GM18505 (cell line): ENCODE results near the gene MUCL1.

Experiments used
- ATAC-seq: cut with Tn5 transposase; IDR thresholded peaks from one replicate; pipeline ENCODE4 v1.9.1; 2021; ENCODE audit not compliant: unreplicated experiment
- POLR2A ChIP-seq: IDR thresholded peaks from 4 replicates; pipeline ENCODE4 v1.6.1; 2011; ENCODE audit warnings: borderline replicate concordance; ENCODE audit not compliant: insufficient read depth, insufficient read length; ENCODE audit errors: extremely low read depth

The MUCL1 gene, protein sequence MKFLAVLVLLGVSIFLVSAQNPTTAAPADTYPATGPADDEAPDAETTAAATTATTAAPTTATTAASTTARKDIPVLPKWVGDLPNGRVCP

DNA sequence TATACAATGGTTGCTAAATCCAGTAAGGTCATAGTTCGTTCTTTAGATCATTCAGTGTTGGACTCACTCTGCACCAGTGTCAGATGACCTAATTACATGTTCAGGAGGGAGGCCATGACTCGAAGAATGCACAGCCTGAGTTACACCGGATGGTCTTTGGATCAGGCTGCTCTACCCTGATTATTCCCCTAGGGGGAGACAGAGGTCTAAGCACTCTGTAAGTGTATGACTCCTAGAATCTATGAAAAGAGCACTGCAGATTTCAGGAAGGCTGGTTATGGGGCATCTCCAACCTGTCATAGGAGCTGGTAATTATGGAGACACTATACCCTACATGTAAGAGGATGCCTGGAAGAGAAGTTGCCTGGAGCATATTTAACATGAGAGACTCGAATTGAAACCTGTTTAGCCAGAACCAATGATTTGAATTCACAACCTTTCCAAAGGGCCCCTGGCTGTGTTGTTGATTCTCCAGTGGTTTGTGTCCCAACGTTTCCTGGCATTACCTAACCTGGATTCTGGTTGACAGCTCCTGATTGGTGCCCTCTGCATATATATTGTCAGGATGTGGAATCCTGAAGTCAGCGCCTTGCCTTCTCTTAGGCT lies at the start of gene MUCL1:
TSS of gene MUCL1 (plus strand) at position 584 of the 606 bp plus-strand sequence. CDS start 67 bp downstream, outside the sequence.
- no peak for TF ChIP-seq POLR2A
- peak; percentile 90 for ATAC-seq

DNA sequence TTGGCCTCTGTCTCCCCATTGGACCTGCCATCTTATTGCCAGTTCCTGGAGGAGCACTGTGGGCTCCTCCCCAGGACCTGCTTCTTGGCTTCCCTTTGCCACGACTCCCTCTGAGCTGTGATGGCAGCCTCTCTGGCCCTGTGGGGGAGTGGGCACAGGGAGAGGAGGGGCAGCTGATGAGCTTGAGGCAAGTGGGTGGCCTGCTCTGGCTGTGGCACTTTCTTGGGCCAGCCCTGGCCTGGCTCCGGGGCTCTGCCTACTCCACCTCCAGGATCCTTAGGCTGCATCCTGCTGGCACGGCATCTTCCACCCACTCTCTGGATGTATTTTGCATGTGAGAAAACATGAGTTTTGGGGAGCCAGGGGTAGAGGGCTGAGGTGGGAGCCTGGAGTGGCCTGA lies 32.6 kb upstream of the MUCL1 start:
- no peak for TF ChIP-seq POLR2A
- ATAC-seq, result no peak

DNA sequence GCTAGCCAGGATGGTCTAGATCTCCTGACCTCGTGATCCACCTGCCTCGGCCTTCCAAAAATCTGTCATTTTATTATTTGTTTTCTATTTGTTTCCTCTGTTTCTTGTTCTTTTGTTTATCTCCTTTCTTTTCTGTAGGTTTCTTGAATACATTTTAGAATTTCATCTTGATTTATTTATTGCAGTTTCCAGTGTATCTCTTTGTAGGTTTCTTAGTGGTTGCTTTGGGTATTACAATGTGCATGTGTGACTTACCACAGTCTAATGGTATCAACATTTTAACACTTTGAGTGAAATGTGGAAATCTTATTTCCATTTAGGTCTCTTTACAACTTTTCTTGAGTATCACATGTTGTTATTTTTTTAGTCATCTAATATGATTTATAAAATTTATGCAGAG lies 29.9 kb upstream of the MUCL1 start:
- ATAC-seq, result no peak
- TF ChIP-seq POLR2A, result no peak

DNA sequence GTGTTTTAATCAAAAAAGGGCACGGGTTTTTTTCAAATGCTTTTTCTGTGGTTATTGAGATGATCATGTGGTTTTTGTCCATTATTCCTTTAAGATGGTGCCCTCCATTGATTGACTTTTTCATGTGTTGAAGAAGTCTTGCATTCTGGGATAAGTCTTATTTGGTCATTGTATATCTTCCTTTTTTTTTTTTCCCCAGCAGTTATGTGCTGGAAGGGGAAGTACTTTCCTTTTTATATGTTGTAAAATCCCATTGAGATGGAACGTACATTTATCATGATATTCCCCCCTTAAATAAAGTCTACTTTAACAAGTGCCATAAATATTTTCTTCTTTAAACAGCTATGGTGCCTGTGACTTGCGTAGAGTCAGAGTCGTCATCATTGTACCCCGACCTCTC lies 24.8 kb upstream of the MUCL1 start:
- ATAC-seq, result no peak
- TF ChIP-seq POLR2A, result no peak

DNA sequence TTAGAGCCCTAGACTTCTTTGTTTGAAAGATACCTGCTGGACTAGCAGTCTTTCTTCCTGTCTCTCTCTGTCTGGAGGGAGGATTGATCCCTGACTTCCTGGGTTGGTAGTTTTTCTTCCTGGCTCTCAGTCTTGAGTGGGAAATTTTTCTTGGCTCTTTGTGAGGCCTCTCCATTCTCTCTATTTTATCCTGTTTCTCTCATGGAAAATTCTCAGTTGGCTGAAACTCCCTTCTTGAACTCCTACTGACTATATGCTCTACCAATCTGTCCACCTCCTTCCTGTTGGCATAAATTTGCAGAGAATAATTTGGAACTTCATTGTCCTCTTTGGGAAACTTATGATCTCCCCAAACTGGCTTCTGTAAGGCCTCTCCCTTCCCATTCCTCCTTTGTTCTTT lies 24.1 kb upstream of the MUCL1 start:
- ATAC-seq, result no peak
- no peak for TF ChIP-seq POLR2A

DNA sequence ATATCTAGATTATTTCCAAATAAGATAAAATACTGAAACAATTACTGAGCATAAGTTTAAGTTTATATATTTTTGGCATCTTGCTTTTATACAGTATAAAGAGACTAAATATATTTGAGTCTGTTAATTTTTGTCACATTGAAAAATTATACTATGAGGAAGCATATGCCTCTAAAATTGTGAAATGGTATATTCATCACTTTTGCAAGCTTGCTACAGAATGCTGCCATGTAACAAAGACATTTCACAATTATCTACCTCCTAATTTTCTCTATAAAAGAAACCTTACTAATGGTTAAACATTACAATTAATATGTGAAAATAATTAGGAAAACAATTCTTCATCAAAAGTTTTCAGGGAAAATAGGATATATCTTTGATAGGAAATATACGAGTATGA lies 22.7 kb upstream of the MUCL1 start:
- TF ChIP-seq POLR2A, result no peak

DNA sequence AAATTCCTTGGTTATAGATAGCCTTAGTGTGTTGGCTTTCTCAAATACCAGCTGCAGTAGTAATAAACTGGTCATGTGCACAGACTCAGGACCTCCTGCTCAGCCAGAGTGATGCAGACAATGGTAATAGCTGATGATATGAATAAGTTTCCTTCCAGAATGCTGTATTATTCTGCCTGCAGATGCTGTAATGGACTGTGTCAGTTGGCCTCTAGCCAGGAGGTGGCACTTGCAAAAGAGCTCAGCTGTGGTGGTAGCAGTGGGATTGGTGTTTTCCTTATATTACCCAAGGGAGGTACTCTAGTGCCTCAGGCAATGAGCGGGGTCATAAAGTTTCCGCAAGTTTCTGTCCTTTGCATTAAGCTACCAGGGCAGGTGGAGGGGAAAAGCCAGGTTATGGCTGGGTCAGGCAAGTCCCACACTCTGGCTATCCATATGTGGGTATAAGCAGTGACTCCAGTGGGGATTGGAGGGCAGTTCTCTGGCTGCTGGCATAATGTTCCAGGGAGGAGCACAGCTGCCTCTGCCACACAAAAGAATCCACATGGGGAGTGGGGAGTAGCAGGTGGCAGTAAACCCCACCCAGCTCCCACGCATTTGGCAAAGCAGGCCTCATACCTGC lies 14.0 kb upstream of the MUCL1 start:
- TF ChIP-seq POLR2A, result no peak
- no peak for ATAC-seq

More for the DNA sequence above, 22.7 kb upstream of the MUCL1 start:
- no peak for ATAC-seq

DNA sequence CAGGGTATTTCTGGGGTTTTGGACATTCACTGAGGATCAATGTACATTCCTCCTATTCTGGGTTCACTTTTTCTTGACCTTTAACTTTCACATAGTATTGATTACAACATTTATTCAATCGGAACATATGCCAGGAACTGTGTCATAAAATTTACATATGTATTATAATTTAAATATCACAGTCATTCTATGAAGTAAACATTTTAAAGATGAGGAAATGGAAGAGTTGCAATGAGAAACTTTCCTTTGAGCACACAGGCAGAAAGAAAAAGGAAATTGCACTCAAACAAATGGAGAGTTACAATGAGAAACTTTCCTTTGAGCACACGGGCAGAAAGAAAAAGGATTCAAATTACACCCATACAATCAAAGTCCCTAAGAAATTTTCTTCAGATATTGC lies 3.1 kb downstream of the MUCL1 start:
- TF ChIP-seq POLR2A, result no peak

DNA sequence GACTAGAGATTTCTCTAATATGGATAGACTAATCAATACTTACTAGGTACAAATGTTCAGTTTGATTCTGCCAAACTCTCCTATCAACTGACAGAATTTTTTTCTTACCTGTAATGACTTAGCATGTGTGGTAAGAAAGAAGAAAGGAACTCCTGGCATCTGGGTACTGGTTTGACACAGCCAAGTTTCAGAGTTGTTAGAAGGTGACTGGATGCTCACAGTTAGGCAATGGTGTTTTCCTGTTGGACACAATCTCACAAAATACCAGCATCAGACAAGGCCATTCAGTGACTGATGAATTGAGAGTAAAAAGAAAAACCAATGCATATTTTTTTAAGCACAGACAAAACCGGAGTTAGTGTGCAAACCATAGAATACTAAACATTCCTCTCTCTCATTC lies 4.2 kb downstream of the MUCL1 start:
- no peak for TF ChIP-seq POLR2A
- ATAC-seq, result no peak

More for the DNA sequence above, 3.1 kb downstream of the MUCL1 start:
- no peak for ATAC-seq

DNA sequence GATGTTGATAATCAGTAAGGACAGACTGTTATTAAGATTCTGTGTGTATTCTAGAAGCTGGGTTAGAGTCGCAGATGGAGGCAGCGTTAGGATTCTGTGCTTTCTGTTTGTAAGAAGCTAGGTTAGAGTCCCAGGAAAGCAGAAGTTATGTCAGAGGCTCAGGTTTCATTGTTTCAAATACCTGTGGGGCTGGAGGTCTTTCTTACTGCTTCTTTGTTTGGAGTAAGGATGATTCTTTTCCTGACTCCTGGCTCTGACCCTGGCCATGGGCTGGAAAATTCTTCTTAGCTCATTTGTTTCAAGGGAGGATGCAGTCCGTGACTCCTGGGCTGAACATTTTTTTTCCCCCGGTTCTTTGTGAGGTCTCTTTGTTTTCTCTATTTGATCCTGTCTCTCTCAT lies 5.2 kb downstream of the MUCL1 start:
- no peak for ATAC-seq
- no peak for TF ChIP-seq POLR2A

DNA sequence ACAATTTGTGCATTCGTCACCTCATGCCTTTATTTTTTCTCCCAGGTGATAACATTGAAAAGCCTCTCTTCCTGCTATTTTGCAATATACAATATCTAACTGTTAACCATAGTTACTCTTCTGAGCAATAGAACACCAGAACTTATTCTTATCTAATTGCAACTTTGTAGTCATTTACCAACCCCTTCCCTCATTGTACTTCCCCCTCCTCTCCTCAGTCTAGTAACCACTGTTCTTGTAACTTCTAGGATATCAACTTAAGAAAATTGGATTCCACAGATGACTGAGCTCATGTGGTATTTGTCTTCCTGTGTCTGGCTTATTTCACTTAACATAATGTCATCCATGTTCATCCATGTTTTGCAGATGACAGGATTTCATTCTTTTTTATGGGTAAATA lies 7.6 kb downstream of the MUCL1 start:
- no peak for ATAC-seq
- no peak for TF ChIP-seq POLR2A

DNA sequence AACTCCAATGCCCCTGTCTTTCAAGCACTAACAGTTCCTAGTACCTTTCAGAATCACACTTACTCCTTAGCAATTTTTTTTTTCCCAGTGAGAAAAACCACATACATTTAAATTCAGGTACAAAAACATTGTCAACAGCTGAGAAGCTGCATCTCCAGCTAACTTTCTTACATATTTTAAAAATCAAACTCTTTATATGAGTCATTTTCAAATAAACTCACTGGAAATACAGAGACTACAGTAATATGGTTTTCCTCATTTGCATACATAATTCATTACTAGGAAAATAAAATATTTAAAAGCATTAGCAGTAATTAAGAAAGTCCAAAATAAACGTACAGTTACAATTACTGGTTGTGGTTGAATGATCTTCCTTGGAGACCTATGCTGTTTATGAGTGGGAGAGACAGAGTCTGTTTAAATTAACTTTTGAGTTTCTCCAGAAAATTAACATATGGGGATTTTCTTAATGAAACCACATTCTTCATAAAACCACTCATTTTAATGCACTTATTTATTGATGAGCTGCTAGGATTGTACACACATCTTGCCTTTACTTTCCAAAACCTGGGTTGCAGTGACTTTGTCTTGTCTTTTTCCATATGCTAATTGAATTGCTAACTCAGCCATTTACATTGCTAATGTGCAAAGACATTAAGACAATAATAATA lies 9.8 kb downstream of the MUCL1 start:
- no peak for TF ChIP-seq POLR2A
- no peak for ATAC-seq

DNA sequence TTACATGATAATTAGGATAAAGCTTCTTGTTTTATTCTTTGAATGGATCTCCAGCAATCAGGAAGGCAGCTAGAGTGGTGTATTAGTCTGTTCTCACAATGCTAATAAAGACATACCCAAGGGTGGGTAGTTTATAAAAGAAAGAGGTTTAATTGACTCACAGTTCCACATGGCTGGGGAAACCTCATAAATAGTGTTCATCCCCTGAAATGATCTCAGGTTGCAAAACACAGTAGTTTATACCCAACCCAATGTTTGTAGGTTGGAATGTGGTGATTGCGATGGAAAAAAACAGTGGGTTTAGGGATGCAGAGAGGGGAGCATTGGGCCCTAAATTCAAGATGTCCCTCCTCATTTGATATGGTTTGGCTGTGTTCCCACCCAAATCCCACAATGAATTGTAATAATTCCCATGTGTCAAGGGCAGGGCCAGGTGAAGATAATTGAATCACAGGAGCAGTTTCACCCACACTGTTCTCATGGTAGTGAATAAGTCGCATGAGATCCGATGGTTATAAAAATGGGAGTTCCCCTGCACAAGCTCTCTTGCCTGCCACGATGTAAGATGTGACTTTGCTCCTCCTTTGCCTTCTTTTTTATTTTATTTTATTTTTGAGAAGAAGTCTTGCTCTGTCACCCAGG lies 11.5 kb downstream of the MUCL1 start:
- no peak for ATAC-seq
- TF ChIP-seq POLR2A, result no peak
